H1 (cell line): ENCODE results near the gene SLC7A5. TPM values are rescaled to one million over a fixed set of nuclear protein-coding genes. Genes with fewer than 3 reads are reported as not detected.

Experiments
- CTCF ChIA-PET: fragments of 300-600 bp; sonication (Branson Sonifier 250); formaldehyde crosslinking; loops from one replicate; lab custom pipeline; 2021; ENCODE audit not compliant: partially characterized antibody; lab: Charles Lee
- POLR2A ChIA-PET: fragments of 300-600 bp; sonication (Branson Sonifier 250); formaldehyde crosslinking; loops from one replicate; lab custom pipeline; 2021; ENCODE audit warnings: inconsistent platforms; ENCODE audit not compliant: partially characterized antibody; lab: Charles Lee
- DNase-seq, 2 experiments: peaks; one replicate each; pipeline versions ENCODE4 v3.0.0 to v3.0.0-alpha.2; 2010 to 2022; ENCODE audit warnings: low spot score in 2 of 2, low read depth in 1 of 2, mixed read lengths in 1 of 2
- FAIRE-seq: peaks from 2 replicates; lab custom pipeline; 2011; peaks lifted over from hg19 to GRCh38; lab: Jason Lieb, UNC
- H2AFZ ChIP-seq: 2 replicates; pipeline ENCODE4 v1.8.1; 2012; ENCODE audit warnings: low read length, inconsistent platforms
- H2AK5ac ChIP-seq: 2 replicates; pipeline ENCODE4 v1.6.1; 2013; ENCODE audit warnings: low read depth, low read length
- H2BK120ac ChIP-seq: replicated peaks from 2 replicates; pipeline ENCODE3; 2013; ENCODE audit warnings: low read depth, low read length, inconsistent platforms
- H2BK12ac ChIP-seq: 2 replicates; pipeline ENCODE4 v1.6.1; 2013; ENCODE audit warnings: low read depth, low read length
- H2BK15ac ChIP-seq: 2 replicates; pipeline ENCODE4 v1.6.1; 2013; ENCODE audit warnings: low read length
- H2BK20ac ChIP-seq: 2 replicates; pipeline ENCODE4 v1.6.1; 2013; ENCODE audit warnings: low read length
- H2BK5ac ChIP-seq: 2 replicates; pipeline ENCODE4 v1.6.1; 2013; ENCODE audit warnings: low read depth, low read length
- H3K14ac ChIP-seq: 2 replicates; pipeline ENCODE4 v1.6.1; 2013; ENCODE audit warnings: inconsistent platforms; ENCODE audit not compliant: insufficient read length
- H3K18ac ChIP-seq: 2 replicates; pipeline ENCODE4 v1.6.1; 2013; ENCODE audit warnings: low read length; ENCODE audit errors: extremely low read depth
- H3K23ac ChIP-seq: 2 replicates; pipeline ENCODE4 v1.6.1; 2013; ENCODE audit warnings: inconsistent platforms; ENCODE audit not compliant: insufficient read length
- H3K23me2 ChIP-seq: 2 replicates; pipeline ENCODE4 v1.6.1; 2013; ENCODE audit warnings: low read depth, low read length
- H3K27ac ChIP-seq: 2 replicates; pipeline ENCODE4 v1.6.1; 2011; ENCODE audit warnings: low read depth, low read length, inconsistent platforms
- H3K27me3 ChIP-seq, 4 experiments: replicated peaks in 1 of 4; 1 replicate in 1 of 4; 2 replicates in 3 of 4; pipeline versions ENCODE4 v1.6.1 to v1.8.1; 2011 to 2013; ENCODE audit warnings: low read length in 3 of 4, mild to moderate bottlenecking in 3 of 4, inconsistent platforms in 2 of 4, mixed read lengths in 2 of 4, moderate library complexity in 1 of 4; ENCODE audit not compliant: control insufficient read depth in 3 of 4, insufficient read depth in 3 of 4; ENCODE audit errors: extremely low read depth in 1 of 4
- H3K36me3 ChIP-seq, 4 experiments: 2 replicates each; pipeline versions ENCODE4 v1.6.1 to v1.8.1; 2011 to 2013; ENCODE audit warnings: mild to moderate bottlenecking in 4 of 4, low read length in 3 of 4, moderate library complexity in 2 of 4, control low read depth in 1 of 4, inconsistent platforms in 1 of 4; ENCODE audit not compliant: insufficient read depth in 4 of 4, control insufficient read depth in 2 of 4
- H3K4ac ChIP-seq: replicated peaks from 2 replicates; pipeline ENCODE3; 2013; ENCODE audit warnings: low read length, low read depth, mixed read lengths, inconsistent platforms; ENCODE audit not compliant: insufficient read length
- H3K4me1 ChIP-seq, 4 experiments: replicated peaks in 1 of 4; 1 replicate in 1 of 4; 2 replicates in 3 of 4; pipeline versions ENCODE4 v1.6.1 to v1.8.1; 2011 to 2013; ENCODE audit warnings: low read length in 3 of 4, inconsistent platforms in 2 of 4, mixed read lengths in 1 of 4; ENCODE audit not compliant: insufficient read depth in 4 of 4, control insufficient read depth in 3 of 4
- H3K4me2 ChIP-seq, 2 experiments: 2 replicates each; pipeline versions ENCODE4 v1.6.1 to v1.8.1; 2011 to 2013; ENCODE audit warnings: low read depth in 2 of 2, low read length in 2 of 2, control low read depth in 1 of 2, inconsistent platforms in 1 of 2, mild to moderate bottlenecking in 1 of 2; ENCODE audit not compliant: insufficient read depth in 1 of 2
- H3K4me3 ChIP-seq, 4 experiments: fragments of 200-600, 300-600 bp in 1 of 4; sonication (generic), shearing (Covaris generic), sonication (Bioruptor Twin) in 1 of 4; 2 replicates each; pipeline versions ENCODE4 v1.5.1 to v1.8.1; 2011 to 2016; ENCODE audit warnings: low read length in 4 of 4, low read depth in 3 of 4, control low read depth in 2 of 4, inconsistent platforms in 2 of 4, mild to moderate bottlenecking in 2 of 4, mixed read lengths in 1 of 4, moderate library complexity in 1 of 4; ENCODE audit not compliant: insufficient read depth in 2 of 4; ENCODE audit errors: extremely low read depth in 1 of 4
- H3K56ac ChIP-seq: replicated peaks from 2 replicates; pipeline ENCODE3; 2013; ENCODE audit warnings: low read depth, mild to moderate bottlenecking, mixed read lengths, low read length, inconsistent platforms; ENCODE audit not compliant: insufficient read length
- H3K79me1 ChIP-seq: 2 replicates; pipeline ENCODE4 v1.6.1; 2013; ENCODE audit warnings: low read depth, low read length, control low read depth
- H3K79me2 ChIP-seq, 2 experiments: 2 replicates each; pipeline versions ENCODE4 v1.6.1 to v1.8.1; 2012 to 2013; ENCODE audit warnings: low read length in 2 of 2, mild to moderate bottlenecking in 2 of 2, inconsistent platforms in 1 of 2; ENCODE audit not compliant: insufficient read depth in 2 of 2, control insufficient read depth in 1 of 2
- H3K9ac ChIP-seq, 4 experiments: replicated peaks in 1 of 4; 1 replicate in 1 of 4; 2 replicates in 3 of 4; pipeline versions ENCODE4 v1.6.1 to v1.8.1; 2011 to 2013; ENCODE audit warnings: low read depth in 3 of 4, low read length in 3 of 4, control low read depth in 2 of 4, mild to moderate bottlenecking in 2 of 4, moderate library complexity in 2 of 4, inconsistent platforms in 1 of 4; ENCODE audit errors: extremely low read depth in 1 of 4
- H3K9me3 ChIP-seq, 2 experiments: 2 replicates each; pipeline versions ENCODE4 v1.6.1 to v1.8.1; 2012 to 2013; ENCODE audit warnings: mild to moderate bottlenecking in 2 of 2, moderate library complexity in 2 of 2, control low read depth in 1 of 2, inconsistent platforms in 1 of 2, low read depth in 1 of 2, low read length in 1 of 2, mixed read lengths in 1 of 2; ENCODE audit not compliant: insufficient read depth in 2 of 2
- H4K20me1 ChIP-seq, 2 experiments: replicated peaks in 1 of 2; 2 replicates each; pipeline versions ENCODE3 to v1.8.1; 2011 to 2013; ENCODE audit warnings: inconsistent platforms in 2 of 2, low read length in 2 of 2, mild to moderate bottlenecking in 1 of 2; ENCODE audit not compliant: insufficient read depth in 2 of 2, control insufficient read depth in 1 of 2
- H4K5ac ChIP-seq: 2 replicates; pipeline ENCODE4 v1.6.1; 2013; ENCODE audit warnings: low read length, low read depth, mixed read lengths, inconsistent platforms; ENCODE audit not compliant: insufficient read length
- H4K8ac ChIP-seq: 2 replicates; pipeline ENCODE4 v1.8.0; 2013; ENCODE audit warnings: mild to moderate bottlenecking, moderate library complexity, low read length, inconsistent platforms; ENCODE audit not compliant: insufficient read depth; ENCODE audit errors: extremely low read depth
- H4K91ac ChIP-seq: replicated peaks from 2 replicates; pipeline ENCODE3; 2013; ENCODE audit warnings: low read length, mixed read lengths, inconsistent platforms; ENCODE audit not compliant: insufficient read length
- CBX8 ChIP-seq: fragments of 300-800, 300-1000 bp; sonication (generic); IDR thresholded peaks from 2 replicates; pipeline ENCODE4 v1.7.1; 2016; ENCODE audit warnings: low read depth, low read length, borderline replicate concordance
- CEBPB ChIP-seq: IDR thresholded peaks from 2 replicates; pipeline ENCODE4 v1.6.1; 2012; ENCODE audit warnings: low read depth, low read length
- CTBP2 ChIP-seq: IDR thresholded peaks from 2 replicates; pipeline ENCODE4 v1.7.0; 2011; ENCODE audit warnings: borderline replicate concordance, mild to moderate bottlenecking, moderate library complexity, mixed read lengths, low read length; ENCODE audit not compliant: insufficient read depth, insufficient read length
- JUN ChIP-seq: IDR thresholded peaks from 2 replicates; pipeline ENCODE4 v1.6.1; 2011; ENCODE audit warnings: low read depth, mild to moderate bottlenecking, improper control_type of control experiment, low read length
- KDM4A ChIP-seq: IDR thresholded peaks from one replicate; pipeline ENCODE4 v1.7.1; 2012; ENCODE audit warnings: low read depth, mild to moderate bottlenecking, moderate library complexity, low read length, inconsistent platforms; ENCODE audit not compliant: severe bottlenecking
- POLR2AphosphoS5 ChIP-seq: IDR thresholded peaks from 2 replicates; pipeline ENCODE4 v1.6.1; 2011; ENCODE audit warnings: low read depth, low read length
- SP1 ChIP-seq: IDR thresholded peaks from 2 replicates; pipeline ENCODE4 v1.6.1; 2011; ENCODE audit warnings: low read depth, low read length
- TBP ChIP-seq: IDR thresholded peaks from 2 replicates; pipeline ENCODE4 v1.6.1; 2011; ENCODE audit warnings: low read depth, low read length, improper control_type of control experiment
- YY1 ChIP-seq: IDR thresholded peaks from 2 replicates; pipeline ENCODE4 v1.6.1; 2011; ENCODE audit warnings: low read depth, mild to moderate bottlenecking, low read length
- ZNF274 ChIP-seq: IDR thresholded peaks from 2 replicates; pipeline ENCODE4 v1.7.0; 2012; ENCODE audit warnings: low read length, borderline replicate concordance; ENCODE audit errors: extremely low read depth
- WGBS, 2 experiments: shearing (Covaris generic) in 1 of 2; methylation state at CpG; one replicate each; pipeline versions ENCODE4 v1.1.6 to v1.1.7; 2013 to 2015; ENCODE audit warnings: low lambda C conversion rate in 2 of 2, mixed read lengths in 2 of 2, inconsistent platforms in 1 of 2, low coverage in 1 of 2, missing lambda C conversion rate in 1 of 2; ENCODE audit not compliant: insufficient replicate concordance in 2 of 2, insufficient coverage in 1 of 2, insufficient read length in 1 of 2; ENCODE audit errors: extremely low coverage in 1 of 2, missing lambda C conversion rate in 1 of 2; 5-methylcytosine and 5-hydroxymethylcytosine counted together
- polyA plus RNA-seq, 7 experiments: library from polyadenylated mRNA; depleted of rRNA in 3 of 7; stranded (reverse) in 5 of 7; unstranded in 2 of 7; fragments of >200 nt in 5 of 7; fragments of 200-250 nt in 2 of 7; gene quantifications; 1 replicate in 5 of 7; 2 replicates in 1 of 7; 4 replicates in 1 of 7; pipeline versions ENCODE4 v1.2.1 to v1.2.3, GENCODE V29; 2011 to 2013; ENCODE audit warnings: missing spikeins in 2 of 7, mixed read lengths in 2 of 7
- total RNA-seq: library from RNA; stranded (reverse); fragmentation: NEBNext Ultra II Directional; extraction: Animal tissue kit (Norgen Biotek cat#: 25700); gene quantifications from 2 replicates; pipeline ENCODE4 v1.2.1, GENCODE V29; 2021
- TF ChIP-seq, protein P1 (sequence below): IDR thresholded peaks from 2 replicates; pipeline ENCODE4 v1.6.1; 2011; ENCODE audit warnings: low read length, improper control_type of control experiment

The SLC7A5 gene
- total and polyA plus RNA-seq, 2 of the 8 experiments (the other 6 are each of a cell fraction or from before 2014, with no cell fraction given): 68.2 to 341 TPM

DNA sequence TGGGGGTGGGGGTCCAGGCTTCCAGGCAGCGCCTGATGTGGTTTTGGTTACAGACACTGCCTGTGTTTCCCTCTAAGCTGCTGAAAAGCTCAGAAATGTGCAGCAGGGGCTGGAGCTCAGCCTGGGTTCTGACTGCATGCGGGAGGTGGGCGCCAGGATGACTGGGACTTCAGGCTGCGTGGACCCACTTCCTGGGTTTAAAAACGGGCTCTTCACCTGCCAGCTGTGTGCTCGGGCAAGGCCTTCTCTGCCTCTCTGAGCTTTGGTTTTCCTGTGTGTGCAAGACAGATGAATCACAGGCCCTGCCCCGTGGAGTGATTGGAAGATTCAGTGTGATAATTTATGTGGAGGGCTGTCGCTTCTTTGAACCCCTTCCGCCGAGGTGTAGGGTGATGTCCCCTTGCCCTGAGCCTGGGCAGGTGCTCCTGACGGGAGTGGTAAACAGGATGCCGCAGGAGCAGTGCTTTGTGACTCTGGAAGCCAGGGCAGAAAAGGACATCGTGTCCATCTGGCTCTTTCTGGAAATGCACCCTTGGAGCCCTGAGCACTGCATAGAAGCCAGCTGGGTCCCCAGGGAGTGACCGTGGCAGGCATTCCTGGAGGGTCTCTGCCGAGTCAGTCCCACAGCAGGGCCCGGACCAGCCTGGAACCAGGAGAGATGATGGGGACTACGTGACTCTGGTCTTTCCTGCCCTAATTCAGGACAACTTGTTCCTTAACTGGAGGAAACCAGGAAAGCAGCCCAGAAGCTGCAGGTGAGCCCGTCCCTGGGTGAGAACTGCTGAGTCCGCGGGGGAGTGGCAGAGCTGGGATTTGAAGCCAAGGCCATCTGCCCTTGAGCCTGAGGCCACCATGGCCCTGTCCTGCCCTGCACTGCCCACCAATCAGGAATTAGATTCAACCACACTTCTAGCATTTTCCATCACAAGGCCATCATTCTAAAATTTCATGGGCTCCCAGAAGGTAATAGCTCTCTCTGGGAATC, 28.5 kb upstream of the SLC7A5 start:
- WGBS, 2 experiments: 87% methylated on average over 19 of the region's 20 CpGs; no CpG with 5 or more reads in 1 of the 2 experiments
- H4K91ac ChIP-seq: no peak overlapping the region
- no peak overlapping the region for H3K14ac ChIP-seq
- no peak for FAIRE-seq
- no peak overlapping the region for H3K4ac ChIP-seq
- no peaks in the 10 kb centered on the region for H3K79me1 ChIP-seq
- no peak overlapping the region for H2BK15ac ChIP-seq
- no peaks in the 10 kb centered on the region for H3K79me2 ChIP-seq
- H2BK5ac ChIP-seq: no peak overlapping the region
- no peak overlapping the region for H3K18ac ChIP-seq
- no peak overlapping the region for H2BK20ac ChIP-seq
- no peak overlapping the region for H3K4me3 ChIP-seq
- CTCF ChIA-PET: interaction anchor here (0.6 to 3.5 kb wide), 7 partner anchors 48 to 195 kb away, joined by 3 to 17 read pairs (median 3); no protein-coding TSS in a partner anchor
- H2BK12ac ChIP-seq: no peak overlapping the region
- no peak overlapping the region for H2AK5ac ChIP-seq
- H3K23ac ChIP-seq: no peak overlapping the region
- no peak overlapping the region for H4K8ac ChIP-seq
- H2BK120ac ChIP-seq: no peak overlapping the region
- no peak overlapping the region for H3K9ac ChIP-seq
- no peak overlapping the region for H3K56ac ChIP-seq
- no peaks in the 10 kb centered on the region for H3K27me3 ChIP-seq
- H3K23me2 ChIP-seq: no peaks in the 10 kb centered on the region
- H2AFZ ChIP-seq: no peak overlapping the region
- POLR2A ChIA-PET: interaction anchor here (1.0 to 1.1 kb wide), 3 partner anchors 23 to 69 kb away, joined by 3 read pairs; partner anchors contain the start of gene BANP
- H3K4me1 ChIP-seq: no peaks in the 10 kb centered on the region
- H4K5ac ChIP-seq: no peak overlapping the region
- H3K4me2 ChIP-seq: no peak overlapping the region
- H3K9me3 ChIP-seq: no peaks in the 10 kb centered on the region
- no peaks in the 10 kb centered on the region for H3K36me3 ChIP-seq
- no peak overlapping the region for H3K27ac ChIP-seq
- no peaks in the 10 kb centered on the region for H4K20me1 ChIP-seq
- DNase-seq: no peak
- TF ChIP-seq YY1 (no peak), POLR2AphosphoS5 (no peak), CEBPB (no peak), SP1 (no peak), ZNF274 (no peak), JUN (no peak), CTBP2 (no peak), TBP (no peak), KDM4A (no peak), CBX8 (no peak)
- TF ChIP-seq, protein P1, sequence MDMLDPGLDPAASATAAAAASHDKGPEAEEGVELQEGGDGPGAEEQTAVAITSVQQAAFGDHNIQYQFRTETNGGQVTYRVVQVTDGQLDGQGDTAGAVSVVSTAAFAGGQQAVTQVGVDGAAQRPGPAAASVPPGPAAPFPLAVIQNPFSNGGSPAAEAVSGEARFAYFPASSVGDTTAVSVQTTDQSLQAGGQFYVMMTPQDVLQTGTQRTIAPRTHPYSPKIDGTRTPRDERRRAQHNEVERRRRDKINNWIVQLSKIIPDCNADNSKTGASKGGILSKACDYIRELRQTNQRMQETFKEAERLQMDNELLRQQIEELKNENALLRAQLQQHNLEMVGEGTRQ: no peak
